ENCODE data around the gene ZP1.

DNA sequence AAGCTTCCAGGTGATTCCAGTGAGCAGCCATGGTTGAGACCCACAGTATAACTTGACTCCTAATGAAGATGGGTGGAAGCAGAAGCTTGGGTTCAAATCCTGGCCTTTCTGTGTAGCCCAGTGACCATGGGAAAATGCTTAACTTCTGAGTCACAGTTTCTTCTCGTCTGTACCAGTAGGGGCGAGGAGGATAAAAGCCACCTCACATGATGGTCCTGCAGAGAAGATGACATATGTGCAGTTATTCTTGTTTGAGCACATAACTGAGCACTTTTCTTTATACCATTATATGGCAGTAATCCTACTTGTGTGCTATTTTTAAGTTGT, 51.6 kb downstream of the ZP1 start:
- TF ChIP-seq ZNF672 (CRISPR knock-in tag; IDR thresholded peaks at IDR 0.05): no peak
- no peak for TF ChIP-seq EZH2 (conservative IDR thresholded peaks at IDR 0.05; ENCODE audit: low read depth, low read length)
- TF ChIP-seq, protein P1, sequence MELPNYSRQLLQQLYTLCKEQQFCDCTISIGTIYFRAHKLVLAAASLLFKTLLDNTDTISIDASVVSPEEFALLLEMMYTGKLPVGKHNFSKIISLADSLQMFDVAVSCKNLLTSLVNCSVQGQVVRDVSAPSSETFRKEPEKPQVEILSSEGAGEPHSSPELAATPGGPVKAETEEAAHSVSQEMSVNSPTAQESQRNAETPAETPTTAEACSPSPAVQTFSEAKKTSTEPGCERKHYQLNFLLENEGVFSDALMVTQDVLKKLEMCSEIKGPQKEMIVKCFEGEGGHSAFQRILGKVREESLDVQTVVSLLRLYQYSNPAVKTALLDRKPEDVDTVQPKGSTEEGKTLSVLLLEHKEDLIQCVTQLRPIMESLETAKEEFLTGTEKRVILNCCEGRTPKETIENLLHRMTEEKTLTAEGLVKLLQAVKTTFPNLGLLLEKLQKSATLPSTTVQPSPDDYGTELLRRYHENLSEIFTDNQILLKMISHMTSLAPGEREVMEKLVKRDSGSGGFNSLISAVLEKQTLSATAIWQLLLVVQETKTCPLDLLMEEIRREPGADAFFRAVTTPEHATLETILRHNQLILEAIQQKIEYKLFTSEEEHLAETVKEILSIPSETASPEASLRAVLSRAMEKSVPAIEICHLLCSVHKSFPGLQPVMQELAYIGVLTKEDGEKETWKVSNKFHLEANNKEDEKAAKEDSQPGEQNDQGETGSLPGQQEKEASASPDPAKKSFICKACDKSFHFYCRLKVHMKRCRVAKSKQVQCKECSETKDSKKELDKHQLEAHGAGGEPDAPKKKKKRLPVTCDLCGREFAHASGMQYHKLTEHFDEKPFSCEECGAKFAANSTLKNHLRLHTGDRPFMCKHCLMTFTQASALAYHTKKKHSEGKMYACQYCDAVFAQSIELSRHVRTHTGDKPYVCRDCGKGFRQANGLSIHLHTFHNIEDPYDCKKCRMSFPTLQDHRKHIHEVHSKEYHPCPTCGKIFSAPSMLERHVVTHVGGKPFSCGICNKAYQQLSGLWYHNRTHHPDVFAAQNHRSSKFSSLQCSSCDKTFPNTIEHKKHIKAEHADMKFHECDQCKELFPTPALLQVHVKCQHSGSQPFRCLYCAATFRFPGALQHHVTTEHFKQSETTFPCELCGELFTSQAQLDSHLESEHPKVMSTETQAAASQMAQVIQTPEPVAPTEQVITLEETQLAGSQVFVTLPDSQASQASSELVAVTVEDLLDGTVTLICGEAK (IDR thresholded peaks at IDR 0.05): no peak
- TF ChIP-seq, protein P1 (CRISPR knock-in tag; IDR thresholded peaks at IDR 0.05): no peak
- no peak for TF ChIP-seq POLR2AphosphoS5 (IDR thresholded peaks at IDR 0.05; ENCODE audit: low read depth, low read length)
- TF ChIP-seq CTCF (CRISPR knock-in tag; IDR thresholded peaks at IDR 0.05): no peak
- TF ChIP-seq ZNF549 (CRISPR knock-in tag; IDR thresholded peaks at IDR 0.05): no peak
- TF ChIP-seq BHLHE40 (IDR thresholded peaks at IDR 0.05; ENCODE audit: low read length): no peak
- TF ChIP-seq ZNF138 (CRISPR knock-in tag; IDR thresholded peaks at IDR 0.05; ENCODE audit: low read depth): no peak
- no peak for TF ChIP-seq ZFP82 (CRISPR knock-in tag; IDR thresholded peaks at IDR 0.05; ENCODE audit: borderline replicate concordance)
- no peak for TF ChIP-seq MEF2D (CRISPR knock-in tag; IDR thresholded peaks at IDR 0.05)
- TF ChIP-seq ELF1 (CRISPR knock-in tag; IDR thresholded peaks at IDR 0.05): no peak
